8988T (cell line): ENCODE data around the gene TNFRSF4.

Experiments
- DNase-seq: peaks from one replicate; pipeline ENCODE4 v3.0.0; 2011

TNFRSF4 gene

DNA sequence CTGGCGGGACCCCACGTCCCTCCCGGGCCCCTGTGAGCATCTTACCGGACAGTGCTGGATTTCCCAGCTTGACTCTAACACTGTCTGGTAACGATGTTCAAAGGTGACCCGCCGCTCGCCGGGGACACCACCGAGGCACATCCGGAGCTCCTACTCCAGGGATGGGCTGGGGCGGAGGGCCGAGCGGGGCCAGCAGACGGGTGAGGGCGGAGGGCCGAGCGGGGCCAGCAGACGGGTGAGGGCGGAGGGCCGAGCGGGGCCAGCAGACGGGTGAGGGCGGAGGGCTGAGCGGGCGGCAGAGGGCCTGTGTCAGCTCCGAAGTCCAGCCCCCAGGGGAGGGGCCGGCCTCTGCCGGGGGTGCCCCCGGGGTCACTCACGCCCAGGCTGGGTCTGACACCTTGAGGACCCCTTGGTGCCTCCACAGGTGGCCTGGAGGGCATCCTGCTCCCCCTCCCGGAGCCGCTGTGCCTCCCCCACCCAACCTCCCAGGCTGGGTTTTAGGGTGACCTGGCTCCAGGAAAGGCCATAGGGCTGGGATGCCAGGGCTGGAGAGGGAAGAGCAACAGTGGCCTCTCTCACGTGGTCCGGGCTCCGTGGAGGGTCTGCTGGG is 46.0 kb downstream of the TNFRSF4 start:
- no peak for DNase-seq

DNA sequence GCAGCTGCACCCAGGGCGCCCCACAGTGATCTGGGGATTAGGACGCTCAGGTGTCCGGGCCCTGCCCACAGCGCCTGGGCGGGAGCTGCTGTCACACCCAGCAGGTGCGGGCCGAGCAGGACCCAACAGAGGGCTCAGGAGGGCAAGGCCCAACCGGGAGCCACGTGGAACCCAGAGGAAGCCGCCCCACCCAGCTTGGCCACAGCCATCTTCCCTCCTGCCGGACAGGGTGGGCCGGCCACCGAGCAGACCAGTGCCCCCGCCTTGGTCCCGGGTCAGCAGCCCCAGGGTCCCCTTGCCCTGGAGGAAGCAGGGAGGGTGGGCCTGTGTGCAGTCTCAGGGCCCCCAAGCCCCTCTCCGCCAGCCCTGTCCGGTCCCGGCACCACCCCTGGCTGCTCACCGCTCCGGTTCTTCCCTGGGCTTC is 46.5 kb downstream of the TNFRSF4 start:
- DNase-seq, result no peak

DNA sequence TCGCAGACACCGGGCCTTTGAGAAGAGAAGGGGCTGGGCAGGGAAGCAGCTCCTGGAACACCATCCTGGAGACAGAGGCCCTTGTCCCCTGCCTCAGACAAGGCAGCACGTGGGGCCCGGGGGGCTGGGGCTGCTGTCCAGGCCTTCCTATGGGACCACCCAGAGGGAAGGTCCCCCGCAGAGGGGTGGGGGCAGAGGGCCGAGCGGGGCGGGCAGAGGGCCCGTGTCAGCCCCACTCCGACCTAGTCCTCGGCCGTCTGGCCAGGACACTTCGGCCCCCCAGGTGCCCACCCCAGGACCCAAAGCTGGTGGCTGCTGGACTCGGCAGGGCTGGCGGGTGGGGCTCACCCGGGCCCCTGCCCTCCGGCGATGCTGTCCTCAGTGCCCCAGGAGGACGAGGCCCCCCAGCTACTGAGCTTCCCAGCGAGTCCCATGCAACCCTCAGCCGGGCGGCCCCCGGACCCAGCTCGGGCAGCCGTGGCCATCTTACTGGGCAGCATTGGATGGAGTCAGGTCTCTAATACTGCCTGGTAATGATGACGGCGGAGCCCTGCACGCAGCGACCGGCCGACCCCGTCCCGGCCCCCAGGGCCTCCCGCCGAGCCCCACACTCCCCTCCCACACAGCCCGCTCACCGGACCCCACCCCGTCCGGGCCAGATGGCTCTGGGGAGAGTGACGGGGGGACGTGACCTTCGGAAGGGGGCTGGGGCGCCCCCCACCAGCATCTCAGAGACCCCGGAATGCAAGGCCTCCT is 47.1 kb downstream of the TNFRSF4 start:
- no peak for DNase-seq

DNA sequence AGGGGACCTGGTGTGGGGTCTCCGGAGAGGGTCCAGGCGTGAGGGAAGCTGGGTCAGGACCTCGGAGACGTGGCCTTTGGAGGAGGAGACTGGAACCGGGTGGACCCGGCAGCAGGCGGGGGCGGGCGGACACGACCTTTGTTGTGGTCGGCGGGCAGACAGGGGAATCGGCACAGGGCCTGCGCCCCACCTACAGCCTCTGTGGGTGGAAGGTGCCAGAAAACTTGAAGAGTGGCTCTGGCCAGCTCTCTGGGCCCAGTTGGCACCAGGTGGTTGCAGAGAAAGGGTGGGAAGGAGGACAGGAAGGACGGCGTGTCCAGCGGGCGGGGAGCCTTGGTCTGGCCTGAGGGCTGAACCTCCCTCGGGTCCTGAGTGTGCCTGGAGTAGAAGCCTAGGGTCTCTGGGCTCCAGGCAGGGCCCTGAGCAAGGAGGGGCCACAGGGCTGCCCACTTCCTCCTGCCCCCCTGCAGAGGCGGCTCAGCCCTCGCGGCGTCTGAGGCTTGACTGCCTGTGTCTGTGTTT is 48.0 kb downstream of the TNFRSF4 start:
- DNase-seq, result no peak

DNA sequence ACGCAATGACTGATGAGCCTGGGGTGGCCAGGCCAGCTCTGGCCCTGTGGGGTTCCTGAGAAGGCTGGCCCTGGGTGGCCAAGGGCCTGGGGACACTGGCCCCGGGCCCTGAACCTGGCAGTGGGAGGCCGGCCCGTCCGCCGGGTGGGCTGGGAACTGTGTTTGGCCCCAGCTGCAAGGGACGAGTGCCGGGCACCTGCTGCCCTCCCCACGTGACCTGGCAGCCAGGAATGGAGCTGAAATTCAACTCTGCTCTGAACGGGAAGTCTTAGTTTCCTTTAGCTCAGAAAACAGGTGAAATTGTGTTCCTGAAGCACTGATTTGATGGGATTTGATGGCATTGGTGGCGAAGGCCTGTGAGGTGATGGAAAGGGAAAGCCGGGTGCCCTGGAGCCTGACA is 48.5 kb downstream of the TNFRSF4 start:
- DNase-seq, result no peak

GRCh38 chr1:1164701-1165451 is 49.1 kb downstream of the TNFRSF4 start:
- no peak for DNase-seq

- no peak for DNase-seq
Observed at GRCh38 chr1:1164361-1164700, 49.6 kb downstream of the TNFRSF4 start.

DNA sequence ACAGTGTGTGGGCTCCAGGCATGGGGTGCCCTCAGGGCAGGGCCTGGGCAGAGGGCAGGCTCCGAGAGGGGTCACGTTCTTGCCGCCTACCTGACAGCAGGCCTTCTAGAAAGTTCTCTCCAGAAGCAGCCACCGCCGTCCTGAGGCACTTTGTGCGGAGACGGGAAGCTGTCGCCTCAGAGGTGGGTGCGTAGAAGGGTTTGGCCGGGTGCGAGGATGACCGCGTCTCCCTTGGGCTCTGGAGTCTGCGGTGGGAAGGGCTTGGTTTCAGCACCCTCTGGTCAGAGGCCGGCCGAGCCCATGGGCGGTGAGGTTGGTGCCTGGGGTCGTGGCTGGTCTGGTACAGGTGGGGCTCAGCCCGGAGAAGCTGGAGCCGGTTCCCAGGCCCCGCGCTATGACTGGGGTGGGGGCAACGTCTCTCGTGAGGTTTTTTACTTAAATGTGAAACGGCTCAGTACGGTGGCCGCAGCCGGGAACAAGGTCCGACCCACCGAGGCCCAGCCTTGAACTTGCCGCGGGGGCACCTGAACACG is 50.3 kb downstream of the TNFRSF4 start:
- no peak for DNase-seq

DNA sequence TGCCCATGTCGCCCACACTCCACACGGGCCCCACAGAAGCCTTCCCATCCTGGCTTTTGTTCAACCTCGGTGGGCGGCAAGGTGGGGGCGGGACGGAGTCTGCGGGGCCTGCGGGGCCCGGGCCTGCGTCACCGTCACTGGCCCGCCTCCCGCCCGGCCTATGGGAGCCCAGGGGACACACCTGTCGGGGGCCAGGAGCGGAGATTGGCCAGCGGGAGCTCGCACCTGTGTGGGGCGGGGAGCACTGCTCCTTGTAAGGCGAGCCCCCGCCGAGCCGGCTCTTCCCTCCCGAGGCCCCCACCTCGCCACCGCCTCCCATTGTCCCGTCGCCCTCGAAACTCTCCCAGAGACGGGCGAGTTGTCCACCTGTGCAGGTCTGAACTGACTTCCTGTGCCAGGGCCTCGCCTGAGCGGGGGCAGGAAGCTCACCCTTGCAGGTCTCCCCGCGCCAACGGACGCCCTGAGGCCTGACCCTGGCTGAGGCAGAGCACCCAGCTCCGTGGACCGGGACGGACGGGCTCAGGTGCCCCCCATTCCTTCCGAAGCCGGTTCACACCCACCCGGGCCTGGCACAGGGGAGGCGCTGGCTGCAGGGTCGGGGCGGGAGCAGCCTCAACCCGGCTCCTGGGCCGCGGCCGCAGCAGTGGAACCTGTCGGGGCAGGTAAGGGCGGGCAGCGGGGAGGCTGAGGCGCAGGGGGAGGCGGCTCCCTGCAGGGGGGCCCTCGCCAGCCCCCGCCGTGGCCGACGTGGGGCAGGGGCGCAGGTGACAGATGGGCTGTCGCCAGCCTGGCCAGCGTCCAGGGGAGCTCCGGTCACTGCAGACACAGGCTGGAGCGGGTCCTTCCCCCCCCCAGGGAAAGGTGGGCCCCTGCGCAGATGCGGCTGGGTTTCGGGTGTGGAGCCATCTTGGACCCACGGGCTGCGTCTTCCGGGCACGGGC is 51.1 kb downstream of the TNFRSF4 start:
- DNase-seq, result no peak

DNA sequence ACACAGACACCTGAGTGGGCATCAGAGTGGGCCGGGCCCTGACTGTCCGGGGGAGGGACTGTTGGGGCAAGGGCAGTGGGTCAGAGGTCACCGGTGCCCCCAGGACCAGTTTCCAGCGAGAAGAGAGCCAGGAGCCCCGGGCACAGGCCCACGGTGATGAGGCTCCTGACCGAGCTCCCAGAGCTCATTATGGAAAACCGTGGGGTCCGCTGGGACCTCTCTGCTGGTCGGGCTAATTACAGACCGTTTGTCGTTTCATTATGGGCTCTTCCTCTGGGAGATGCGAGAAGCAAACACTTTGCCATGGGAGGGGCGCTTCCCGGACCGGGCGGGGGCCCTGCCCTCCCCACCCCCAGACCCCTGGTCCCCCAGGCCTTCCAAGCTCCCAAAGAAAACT is 52.3 kb downstream of the TNFRSF4 start:
- DNase-seq, result no peak
